Mesenteric fat pad (tissue), 1 donor: ENCODE measurements around the gene IGFLR1. TPM values are rescaled to one million over a fixed set of nuclear protein-coding genes. Genes with fewer than 3 reads are reported as not detected.
A peak's percentile ranks its signal among the peaks of the same experiment; 100 is the strongest.
"Not testable (repeated sequence)": the region's sequence is repeated elsewhere in the genome, so short reads cannot be mapped to it uniquely, and the experiment has no call there.

ENCODE experiments used
- DNase-seq: peaks from one replicate; pipeline ENCODE4 v3.0.0-alpha.2; 2020; ENCODE audit warnings: low spot score
- total RNA-seq: library from RNA; stranded (reverse); fragmentation: NEBNext Ultra II Directional; extraction: Animal tissue kit (Norgen Biotek cat#: 25700); gene quantifications from one replicate; pipeline ENCODE4 v1.2.1, GENCODE V29; 2021
- donor health status: DM: yes; HTN: yes; CAD: no.

Gene IGFLR1
- total RNA-seq, 1 donor from 2014 or later = 10.8 TPM

DNA sequence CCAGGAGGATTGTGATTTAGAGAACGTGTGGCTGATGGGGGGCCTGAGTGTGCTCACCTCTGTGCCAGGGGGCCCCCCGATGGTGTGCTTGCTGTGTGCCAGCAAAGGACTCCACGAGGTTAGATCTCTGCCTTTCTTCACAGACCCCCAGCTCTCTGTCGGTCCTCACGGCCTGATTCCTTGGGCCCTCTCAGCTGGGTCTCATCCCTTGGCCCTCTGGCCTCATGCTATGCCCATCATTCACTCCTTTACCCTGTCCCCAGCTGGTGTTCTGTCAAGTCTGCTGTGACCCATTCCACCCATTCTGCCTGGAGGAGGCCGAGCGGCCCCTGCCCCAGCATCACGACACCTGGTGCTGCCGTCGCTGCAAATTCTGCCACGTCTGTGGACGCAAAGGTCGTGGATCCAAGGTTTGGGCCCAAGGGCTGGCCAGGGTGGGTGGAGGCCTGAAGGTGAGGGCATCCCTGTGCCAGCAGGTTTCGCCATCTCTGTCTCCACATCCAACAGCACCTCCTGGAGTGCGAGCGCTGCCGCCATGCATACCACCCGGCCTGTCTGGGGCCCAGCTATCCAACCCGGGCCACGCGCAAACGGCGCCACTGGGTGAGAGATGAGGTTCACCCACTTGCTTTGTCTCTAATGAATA, 16.9 kb downstream of the IGFLR1 start:
- DNase-seq = no peak

GRCh38 chr19:35724560-35724959, 17.7 kb downstream of the IGFLR1 start:
- DNase-seq = no peak

DNA sequence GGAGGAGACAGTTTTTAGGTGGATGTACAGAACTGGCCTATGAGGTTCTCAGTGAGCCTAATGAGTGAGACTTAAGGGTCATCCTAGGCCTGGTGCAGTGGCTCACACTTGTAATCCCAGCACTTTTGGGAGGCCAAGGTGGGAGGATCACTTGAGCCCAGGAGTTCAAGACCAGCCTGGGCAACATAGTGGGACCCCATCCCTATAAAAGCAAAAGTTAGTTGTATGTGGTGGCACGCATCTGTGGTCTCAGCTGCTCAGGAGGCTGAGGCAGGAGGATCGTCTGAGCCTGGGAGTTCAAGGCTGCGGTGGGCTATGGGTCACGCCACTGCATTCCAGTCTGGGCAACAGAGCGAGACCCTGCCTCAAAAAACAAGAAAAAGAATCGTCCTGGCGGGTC, 18.1 kb downstream of the IGFLR1 start:
- DNase-seq = not testable (repeated sequence)

GRCh38 chr19:35723671-35724070, 18.6 kb downstream of the IGFLR1 start:
- DNase-seq = no peak

DNA sequence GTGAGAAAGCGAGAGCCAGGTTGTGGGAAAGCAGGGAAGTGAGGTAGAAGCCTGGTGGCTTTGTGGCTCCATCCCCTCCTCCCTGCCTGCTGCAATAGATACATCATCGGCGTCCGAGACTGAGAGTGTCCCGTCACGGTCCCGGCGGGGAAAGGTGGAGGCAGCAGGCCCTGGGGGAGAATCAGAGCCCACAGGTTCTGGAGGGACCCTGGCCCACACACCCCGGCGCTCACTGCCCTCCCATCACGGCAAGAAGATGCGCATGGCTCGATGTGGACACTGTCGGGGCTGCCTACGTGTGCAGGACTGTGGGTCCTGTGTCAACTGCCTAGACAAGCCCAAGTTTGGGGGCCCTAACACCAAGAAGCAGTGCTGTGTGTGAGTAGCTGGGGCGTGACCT, 19.4 kb downstream of the IGFLR1 start:
- no peak for DNase-seq

DNA sequence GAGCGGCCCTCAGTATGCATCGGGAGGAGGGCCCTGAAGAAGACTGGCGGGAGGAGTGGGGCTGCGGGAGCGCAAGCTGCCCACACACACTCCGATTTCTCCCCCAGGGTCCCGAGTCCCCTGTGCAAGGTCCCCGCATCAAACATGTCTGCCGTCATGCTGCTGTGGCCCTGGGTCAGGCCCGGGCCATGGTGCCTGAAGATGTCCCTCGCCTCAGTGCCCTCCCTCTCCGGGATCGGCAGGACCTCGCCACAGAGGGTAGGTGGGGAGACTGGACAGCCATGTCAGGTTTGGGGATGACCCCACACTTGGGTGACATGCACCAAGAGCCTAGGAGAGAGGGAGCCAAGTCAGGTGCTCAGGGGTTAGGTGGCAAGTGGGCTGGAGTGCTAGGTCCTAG, 19.8 kb downstream of the IGFLR1 start:
- DNase-seq = no peak

DNA sequence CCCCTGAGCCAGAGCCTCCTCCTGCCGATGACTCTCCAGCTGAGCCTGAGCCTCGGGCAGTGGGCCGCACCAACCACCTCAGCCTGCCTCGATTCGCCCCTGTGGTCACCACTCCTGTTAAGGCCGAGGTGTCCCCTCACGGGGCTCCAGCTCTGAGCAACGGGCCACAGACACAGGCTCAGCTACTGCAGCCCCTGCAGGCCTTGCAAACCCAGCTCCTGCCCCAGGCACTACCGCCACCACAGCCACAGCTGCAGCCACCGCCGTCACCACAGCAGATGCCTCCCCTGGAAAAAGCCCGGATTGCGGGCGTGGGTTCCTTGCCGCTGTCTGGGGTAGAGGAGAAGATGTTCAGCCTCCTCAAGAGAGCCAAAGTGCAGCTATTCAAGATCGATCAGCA, 20.9 kb downstream of the IGFLR1 start:
- no peak for DNase-seq

- DNase-seq = no peak
Observed at GRCh38 chr19:35720648-35721047, 21.6 kb downstream of the IGFLR1 start.

DNA sequence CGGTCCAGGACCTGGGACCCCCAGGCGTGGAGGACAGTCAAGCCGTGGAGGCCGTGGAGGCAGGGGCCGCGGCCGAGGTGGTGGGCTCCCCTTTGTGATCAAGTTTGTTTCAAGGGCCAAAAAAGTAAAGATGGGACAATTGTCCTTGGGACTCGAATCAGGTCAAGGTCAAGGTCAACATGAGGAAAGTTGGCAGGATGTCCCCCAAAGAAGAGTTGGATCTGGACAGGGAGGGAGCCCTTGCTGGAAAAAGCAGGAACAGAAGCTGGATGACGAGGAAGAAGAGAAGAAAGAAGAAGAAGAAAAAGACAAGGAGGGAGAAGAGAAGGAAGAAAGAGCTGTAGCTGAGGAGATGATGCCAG, 22.1 kb downstream of the IGFLR1 start:
- DNase-seq = no peak

DNA sequence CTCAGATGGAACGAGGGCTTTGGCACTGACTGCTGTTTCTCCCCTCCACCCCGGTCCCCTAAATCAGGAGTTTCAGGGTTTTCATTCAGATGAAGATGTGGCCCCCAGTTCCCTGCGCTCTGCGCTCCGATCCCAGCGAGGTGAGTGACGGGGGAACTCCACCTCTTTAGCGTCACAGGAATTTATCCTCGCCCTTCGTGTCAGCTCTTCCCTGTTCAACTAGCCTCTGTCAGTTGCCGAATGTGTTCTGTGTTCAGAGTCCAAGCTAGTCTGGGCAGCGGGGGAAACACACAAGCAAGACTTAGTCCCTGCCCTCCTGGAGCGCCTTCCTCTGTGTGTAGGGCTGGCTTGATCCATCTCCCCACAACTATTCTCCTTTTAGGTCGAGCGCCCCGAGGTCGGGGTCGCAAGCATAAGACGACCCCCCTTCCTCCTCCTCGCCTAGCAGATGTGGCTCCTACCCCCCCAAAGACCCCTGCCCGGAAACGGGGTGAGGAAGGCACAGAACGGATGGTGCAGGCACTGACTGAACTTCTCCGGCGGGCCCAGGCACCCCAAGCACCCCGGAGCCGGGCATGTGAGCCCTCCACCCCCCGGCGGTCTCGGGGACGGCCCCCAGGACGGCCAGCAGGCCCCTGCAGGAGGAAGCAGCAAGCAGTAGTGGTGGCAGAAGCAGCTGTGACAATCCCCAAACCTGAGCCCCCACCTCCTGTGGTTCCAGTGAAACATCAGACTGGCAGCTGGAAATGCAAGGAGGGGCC, 22.7 kb downstream of the IGFLR1 start:
- DNase-seq = no peak

- no peak for DNase-seq
Observed at GRCh38 chr19:35718345-35719041, 23.8 kb downstream of the IGFLR1 start.

- no peak for DNase-seq
Observed at GRCh38 chr19:35717665-35718344, 24.4 kb downstream of the IGFLR1 start, which contains the start of gene KMT2B. KMT2B (plus strand) TSS chr19:35718003; CDS start chr19:35718019, 16 bp downstream.

DNA sequence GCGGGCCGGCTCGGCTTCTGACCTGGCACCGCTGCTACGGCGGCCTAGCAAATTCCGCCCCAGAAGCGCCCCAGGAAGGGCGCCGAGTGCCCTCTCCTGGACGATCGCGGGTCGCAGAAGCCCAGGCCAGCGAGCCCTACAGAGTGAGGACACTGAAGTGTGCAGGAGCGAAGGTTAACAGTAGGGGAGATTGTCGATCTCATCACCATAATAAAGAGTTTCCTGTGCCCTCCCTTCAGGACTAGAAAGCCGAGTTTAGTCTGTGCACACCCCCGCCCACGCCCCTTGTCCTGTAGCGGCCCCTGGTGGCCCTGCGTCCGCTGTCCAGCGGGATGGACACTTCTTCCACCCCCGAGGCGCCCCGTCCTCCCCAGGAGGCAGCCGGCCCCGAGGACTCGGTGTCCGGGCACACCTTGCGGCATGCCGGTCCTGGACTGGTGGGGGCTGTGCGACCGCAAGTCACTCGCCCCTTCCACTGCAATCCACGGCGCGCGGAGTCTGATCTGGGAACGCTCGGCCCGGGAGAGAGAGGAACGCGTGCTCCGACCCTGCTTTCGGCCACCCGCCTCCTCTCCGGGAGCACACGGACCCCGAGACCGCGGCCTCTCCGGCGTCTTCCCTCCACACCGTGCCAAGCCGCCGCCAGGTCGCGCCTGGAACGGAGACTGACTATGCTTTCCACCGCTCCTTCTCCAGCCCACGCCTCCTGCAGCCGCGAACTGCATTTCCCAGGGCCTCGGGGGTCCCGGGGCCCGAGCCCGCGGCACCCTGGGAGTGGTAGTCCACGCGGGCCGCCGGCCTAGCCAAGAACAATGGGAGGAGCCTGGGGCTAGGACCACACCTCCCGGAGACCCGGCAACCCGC, 25.2 kb downstream of the IGFLR1 start:
- peak; percentile 97 for DNase-seq

- no peak for DNase-seq
Observed at GRCh38 chr19:35715981-35716800, 26.1 kb downstream of the IGFLR1 start.

DNA sequence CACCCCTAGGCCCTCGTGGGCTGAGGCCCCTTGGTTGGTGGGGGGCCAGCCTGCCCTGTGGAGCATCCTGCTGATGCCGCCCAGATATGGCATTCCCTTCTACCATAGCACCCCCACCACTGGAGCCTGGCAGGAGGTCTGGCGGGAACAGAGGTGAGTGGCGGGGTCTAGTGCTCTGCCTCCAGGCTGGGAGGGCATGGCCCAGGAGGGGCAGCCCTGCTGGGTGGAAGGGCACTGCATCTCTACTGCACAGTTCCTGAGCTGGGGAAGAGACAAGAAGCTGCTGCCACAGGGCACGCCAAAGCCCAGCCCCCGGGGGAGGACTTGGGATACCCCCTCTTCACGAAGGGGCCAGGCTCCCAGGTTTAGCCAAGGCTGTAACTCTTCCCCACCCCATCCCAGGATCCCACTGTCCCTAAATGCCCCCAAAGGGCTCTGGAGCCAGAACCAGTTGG, 26.9 kb downstream of the IGFLR1 start:
- no peak for DNase-seq

GRCh38 chr19:35714601-35715354, 27.5 kb downstream of the IGFLR1 start:
- no peak for DNase-seq

DNA sequence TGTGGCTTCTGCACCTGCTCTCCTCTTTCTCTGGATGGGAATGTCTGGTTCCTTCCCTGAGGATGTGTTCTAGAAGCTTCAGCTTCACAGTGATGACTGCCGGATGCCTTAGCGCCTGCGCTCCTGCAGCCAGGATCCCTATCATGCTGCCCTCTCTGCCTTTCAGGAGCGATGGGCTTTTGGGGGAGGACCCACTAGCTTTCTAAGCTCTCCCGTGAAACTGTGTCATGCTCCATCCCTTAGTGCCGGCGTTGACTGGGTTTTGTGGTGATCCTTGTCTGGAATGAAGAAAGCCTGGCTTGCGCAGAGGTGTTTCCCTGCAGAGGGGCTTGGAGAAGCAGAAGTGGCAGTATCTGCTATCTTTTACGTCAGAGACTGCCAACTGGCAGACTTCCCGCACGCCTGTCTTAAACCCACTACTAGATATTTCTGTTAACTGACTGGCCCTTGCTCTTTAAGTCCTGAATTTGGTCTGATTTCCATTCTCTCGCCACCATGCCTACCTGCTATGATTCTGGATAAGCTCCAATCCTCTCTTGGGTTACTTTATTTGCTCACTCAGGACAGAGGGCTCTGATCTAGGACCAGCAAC, 28.3 kb downstream of the IGFLR1 start:
- DNase-seq = no peak

DNA sequence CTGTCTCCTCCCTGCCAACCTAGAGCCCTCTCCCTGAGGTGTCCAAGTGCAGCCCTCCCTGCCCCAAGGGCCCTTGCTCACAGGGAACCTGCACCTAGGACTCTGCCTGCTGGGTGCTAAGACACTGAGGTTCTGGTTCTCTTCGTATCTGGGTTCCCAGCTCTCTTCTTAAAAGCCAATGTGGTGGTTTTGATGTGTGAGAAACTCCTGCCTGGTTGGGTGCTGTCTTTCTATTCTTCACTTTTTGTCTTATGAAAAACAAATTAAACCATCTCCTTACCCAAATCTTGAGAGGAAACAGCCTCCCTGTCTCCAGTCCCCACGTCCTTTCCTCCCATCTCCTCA, 28.8 kb downstream of the IGFLR1 start:
- no peak for DNase-seq
